HG03432 (cell line): ENCODE measurements around the gene IQSEC1.
A peak's percentile ranks its signal among the peaks of the same experiment; 100 is the strongest.

ENCODE experiments used
- ATAC-seq: cut with Tn5 transposase; IDR thresholded peaks from one replicate; pipeline ENCODE4 v1.9.1; 2021; ENCODE audit warnings: mild to moderate bottlenecking, moderate library complexity; ENCODE audit not compliant: unreplicated experiment

IQSEC1 gene

DNA sequence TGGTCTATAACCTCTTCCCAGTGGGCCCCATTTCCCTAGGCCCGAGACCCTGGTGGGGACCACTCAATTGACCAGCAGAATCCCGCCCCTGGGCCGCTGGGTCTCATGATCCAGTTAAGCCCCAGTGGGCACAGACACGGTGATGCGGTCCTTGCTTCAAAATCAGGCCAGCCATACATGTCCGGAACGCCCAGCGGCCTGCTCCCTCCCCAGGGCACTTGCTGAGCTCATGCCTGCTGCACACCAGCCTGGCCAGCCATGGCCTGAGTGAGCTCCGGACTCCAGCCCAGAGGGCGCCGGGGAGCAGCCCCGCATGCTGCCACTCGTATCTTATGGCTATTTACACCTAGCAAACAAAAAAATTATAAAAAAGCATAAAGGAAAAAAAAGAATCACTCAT lies 34.4 kb upstream of the IQSEC1 start:
- ATAC-seq: no peak

DNA sequence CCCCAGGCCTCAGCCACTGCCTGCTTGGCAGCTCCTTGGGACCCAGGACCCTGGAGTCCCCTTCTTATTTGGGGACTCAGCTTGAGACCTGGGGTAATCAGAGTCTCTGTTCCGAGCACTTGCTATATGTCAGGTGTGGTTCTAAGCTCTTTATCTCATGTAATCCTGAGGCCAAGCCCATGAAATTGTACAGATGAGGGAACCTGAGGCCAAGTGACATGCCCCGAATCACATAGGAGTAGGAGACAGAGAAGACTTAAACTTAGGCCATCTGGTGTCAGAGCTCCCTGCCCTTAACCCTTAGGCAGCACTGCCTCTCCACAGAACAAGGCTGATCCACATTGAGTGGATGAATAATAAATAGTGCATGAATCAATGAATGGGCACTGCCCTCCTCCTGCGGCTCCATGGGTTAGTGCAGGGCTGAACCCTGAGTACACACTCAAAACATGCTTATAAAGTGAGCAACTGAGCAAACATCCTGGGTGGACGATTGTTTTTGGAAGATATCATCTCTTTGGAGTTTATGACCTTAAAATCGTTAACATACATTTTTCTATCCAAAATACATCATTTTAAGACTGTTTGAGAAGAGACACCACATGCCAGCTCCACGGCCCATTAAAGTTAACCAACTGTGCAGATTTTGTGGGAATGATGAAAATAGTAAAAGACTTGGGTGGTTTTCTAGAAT lies 33.2 kb upstream of the IQSEC1 start:
- ATAC-seq: no peak

DNA sequence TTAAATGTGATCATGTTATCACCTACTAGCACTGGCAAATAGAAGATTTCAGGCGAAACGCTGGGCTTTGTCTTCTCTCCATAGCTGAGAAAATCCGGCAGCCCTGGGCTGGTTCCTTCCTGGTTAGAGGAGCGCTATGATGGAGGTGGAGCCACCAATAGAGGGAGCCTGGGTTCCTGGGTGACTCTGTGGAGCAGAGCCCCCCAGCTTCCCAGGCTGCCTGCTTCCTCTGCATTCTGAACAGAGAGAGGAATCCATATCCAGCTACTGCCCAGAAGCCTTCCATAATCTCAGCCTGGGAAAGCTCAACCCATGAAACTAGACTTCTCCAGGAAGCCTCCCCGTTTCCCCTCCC lies 32.6 kb upstream of the IQSEC1 start:
- ATAC-seq: no peak

DNA sequence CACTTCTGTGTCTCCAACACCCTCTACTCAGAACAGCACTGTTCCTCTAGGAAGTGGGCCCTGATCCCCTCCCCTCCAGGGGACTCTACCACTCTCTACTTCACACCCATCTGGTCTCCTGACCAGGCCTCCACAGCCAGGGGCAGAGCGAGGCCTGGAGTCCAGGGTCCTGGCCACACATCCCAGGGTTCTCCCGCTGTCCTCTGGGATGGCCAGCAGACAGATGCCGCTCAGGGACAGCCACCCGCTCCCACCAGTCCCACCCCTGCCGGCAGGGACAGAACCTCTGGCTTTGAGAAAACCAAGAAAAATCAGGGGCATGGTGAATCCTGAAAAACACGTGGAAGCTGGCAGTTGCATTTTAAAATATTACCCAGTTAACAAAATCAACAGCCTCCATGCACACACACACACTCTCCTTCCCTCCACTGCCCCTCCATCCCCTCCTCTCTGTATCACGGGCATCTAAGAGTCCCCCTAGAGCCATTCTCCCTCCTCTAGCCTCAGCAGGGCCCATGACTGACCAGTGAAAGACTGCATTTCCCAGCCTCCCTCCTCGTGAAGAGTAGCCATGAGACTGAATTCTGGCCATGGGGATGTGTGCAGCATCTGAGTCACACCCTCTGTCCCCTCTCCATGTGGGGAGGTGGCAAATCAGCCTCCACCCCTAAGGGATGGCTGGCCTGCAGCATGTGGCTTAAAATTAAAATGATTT lies 32.1 kb upstream of the IQSEC1 start:
- ATAC-seq: no peak

DNA sequence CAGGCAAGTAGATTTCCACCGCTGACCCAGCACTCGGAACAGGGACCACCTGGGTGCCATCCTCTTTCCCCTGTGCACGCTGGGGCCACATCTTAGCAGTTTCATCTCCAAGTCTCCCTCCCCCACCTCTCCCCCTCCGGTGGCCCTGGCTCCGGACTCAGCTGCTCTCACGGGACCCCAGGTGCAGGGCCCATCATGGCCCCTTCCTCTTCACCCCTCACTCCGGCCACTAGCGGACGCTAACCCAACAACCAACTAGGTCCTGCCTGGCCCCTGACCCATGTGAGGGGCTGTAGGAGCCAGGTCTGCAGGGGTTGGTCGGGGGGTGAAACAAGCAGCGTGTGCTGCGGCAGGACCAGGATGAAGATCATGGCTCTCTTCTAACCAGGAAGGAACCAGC lies 31.3 kb upstream of the IQSEC1 start:
- ATAC-seq: no peak

DNA sequence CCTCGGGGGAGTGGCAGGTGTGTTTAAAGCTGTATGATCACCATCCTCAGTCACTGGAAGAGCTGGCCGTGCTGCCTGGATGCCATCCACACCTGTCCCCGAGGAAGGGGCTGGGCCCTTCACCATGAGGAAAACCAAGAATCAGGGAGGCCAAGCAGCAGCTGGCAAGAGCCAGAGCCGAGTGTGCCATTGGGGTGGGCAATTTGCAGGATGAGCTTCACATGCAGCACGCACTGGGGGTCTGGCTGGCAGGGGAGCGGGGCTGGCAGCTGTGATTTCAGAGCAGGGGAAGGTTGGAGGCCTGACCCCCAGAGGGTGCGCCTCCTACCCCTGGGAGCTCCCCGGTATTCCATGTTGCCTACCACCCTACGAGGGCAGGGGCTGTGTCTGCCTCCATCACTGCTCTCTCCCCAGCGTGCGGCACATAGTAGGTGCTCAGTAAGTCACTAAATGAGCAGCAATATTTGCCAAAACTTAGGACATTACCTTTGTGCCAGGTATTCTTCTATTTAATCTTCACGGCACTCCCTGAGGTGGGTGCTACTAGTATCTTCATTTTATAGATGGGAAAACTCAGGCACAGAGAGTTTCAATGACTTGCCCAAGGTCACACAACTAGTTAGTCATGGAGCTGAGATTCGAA lies 30.3 kb upstream of the IQSEC1 start:
- no peak for ATAC-seq

DNA sequence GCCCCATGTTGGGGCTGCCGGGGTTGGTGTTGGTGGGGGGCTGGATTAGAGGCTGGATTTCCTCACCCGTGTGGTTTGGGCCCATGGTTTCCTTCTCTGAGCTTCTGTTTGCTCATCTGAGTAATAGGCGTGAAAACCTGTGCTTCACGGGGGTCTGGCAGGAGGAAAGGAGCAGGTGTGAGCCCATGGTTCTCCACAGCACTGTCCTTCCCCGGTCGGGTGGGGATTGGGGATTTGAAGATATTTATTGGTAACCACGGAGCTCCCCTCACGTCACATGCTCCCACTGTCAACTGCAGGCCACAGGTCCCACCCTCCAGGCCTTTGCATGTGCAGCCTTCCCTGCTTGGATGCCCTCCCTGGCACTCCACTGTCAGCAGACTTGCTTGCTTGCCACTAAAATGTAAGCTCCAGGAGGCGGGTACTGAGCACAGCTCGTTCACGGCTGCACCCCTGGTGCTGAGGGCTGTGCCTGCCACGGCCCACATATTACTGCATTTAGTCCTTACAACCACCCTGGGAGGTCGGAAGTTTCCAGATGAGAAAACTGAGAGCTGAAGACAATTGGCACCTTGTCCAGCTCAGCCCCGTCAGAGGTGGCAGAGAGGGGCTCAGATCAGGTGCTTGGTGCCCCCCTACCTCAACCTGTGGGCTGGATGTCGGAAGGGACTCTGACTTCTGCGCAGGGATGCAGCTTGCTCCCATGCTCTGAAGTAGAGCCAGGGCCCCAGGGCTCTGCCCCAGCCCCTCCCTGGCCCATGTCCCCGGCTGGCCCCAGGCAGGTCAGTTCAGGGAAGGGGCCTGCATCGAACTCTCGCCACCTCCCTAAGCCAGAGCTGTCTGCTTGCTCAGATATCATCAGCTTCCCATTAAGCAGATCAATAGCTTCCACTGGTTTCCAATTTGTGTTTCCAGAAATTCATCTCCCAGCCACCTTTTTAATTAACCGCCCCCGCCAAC lies 29.4 kb upstream of the IQSEC1 start:
- ATAC-seq: no peak

DNA sequence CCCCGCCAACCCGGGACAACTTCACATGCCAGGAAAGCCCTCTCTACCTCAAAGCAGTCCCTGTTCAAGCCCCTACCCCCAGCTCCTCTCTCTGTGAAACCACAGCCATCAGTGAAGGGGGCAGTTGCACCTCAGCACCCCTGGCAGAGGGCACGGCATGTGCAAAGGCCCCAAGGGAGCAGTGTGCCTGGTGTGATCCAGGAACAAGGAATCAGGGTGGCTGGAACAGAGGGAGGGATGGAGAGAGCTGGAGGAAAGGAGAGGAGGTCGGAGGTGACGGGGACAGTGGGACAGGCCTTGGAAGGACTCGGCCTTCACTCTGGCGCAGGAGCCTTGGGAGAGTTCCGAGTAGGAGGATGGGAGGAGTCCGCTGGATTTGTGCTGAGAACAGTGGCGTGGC lies 26.5 kb upstream of the IQSEC1 start:
- no peak for ATAC-seq

DNA sequence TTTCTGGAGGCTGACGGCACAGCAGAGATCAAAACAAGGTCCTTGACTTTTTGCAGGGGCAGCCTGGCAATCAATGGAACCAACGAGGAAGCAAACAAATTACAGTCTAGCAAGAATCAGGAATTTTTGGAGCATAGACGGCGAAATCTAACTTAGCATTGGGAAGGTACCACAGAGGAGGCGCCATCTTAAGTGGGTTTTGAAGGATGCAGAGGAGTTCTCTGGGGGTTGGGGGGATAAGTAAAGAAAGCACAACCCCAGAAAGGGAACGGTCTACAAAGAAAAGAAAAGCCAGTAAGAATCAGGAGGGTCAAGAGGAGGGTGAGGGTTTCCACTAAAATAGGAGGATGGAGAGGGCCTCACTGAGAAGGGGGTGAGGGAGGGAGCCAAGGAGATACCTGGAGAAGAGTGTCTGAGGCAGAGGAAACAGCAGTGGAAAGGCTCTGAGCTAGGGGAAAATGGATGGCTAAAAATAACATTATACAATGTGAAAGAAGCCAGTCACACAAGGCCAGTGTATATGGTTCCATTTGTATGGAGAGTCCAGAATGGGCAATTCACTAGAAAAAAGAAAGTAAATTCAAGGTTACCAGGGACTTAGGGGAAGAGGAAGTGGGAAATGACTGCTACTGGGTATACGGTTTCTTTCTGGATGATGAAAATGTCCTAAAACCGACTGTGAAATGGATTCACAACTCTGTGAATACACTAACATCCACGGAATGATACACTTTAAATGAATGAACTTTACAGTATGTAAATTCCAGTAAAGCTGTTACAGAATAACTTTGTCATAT lies 25.2 kb upstream of the IQSEC1 start:
- no peak for ATAC-seq

DNA sequence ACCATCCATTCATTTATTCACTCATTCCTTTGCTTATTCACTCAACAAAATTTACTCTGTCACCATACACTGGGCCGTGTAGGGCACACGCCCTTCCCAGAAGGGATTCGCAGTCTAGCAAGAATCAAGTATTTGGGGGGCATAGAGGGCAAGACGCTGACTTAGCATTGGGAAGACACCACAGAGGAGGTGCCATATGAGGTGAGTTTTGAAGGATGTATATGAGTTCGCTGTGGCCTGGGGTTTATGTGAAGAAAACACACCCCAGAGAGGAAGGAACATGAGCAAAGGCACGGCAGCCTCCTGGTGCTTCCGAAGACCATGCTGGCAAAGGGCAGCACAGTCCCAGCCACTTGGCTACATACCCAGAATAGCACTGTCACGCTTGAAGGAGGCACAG lies 23.1 kb upstream of the IQSEC1 start:
- ATAC-seq: no peak

DNA sequence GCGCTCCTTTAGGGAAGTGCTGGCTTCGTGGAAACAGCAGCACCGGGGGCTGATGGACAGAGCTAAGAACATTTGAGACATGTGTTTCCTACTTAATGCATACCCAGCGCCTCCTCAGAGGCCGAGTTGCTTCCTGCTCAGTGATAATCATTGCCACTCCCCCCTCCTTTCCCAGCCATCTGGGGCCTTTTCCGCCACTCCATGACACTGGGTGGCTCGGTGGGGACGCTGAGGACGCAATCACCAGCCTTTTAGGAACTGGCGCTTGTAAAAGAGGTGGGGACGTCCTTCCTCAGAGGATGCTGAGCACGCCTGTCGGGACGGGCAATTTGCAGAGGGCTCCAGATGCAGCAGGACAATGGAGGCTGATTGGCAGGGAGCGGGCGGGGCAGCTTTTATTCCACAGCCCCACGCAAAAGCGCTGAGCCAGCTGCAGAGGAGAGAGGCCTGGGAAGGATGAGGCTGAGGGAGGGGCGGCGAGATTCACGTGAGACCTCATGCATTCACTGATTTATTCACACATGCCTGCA lies 22.2 kb upstream of the IQSEC1 start:
- ATAC-seq: no peak

DNA sequence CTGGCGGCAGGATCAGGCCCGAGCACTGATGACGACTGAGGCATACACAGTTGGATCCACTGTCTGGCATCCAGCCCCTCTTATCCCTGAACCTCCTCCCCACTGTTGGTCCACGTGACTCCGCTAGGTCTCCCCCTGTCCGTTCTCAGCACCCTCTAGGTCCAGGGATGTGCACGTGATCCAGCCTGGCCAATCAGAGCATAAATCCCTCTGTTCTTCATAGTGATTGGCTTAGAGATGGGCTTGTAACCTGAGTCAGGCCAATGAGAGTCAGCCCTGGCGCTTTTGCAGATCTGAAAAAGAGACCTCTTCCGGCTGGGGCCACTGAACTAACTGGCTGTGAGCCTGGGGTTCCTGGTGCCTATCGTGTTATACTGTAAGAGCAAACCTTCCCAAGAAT lies 20.5 kb upstream of the IQSEC1 start:
- ATAC-seq: no peak

DNA sequence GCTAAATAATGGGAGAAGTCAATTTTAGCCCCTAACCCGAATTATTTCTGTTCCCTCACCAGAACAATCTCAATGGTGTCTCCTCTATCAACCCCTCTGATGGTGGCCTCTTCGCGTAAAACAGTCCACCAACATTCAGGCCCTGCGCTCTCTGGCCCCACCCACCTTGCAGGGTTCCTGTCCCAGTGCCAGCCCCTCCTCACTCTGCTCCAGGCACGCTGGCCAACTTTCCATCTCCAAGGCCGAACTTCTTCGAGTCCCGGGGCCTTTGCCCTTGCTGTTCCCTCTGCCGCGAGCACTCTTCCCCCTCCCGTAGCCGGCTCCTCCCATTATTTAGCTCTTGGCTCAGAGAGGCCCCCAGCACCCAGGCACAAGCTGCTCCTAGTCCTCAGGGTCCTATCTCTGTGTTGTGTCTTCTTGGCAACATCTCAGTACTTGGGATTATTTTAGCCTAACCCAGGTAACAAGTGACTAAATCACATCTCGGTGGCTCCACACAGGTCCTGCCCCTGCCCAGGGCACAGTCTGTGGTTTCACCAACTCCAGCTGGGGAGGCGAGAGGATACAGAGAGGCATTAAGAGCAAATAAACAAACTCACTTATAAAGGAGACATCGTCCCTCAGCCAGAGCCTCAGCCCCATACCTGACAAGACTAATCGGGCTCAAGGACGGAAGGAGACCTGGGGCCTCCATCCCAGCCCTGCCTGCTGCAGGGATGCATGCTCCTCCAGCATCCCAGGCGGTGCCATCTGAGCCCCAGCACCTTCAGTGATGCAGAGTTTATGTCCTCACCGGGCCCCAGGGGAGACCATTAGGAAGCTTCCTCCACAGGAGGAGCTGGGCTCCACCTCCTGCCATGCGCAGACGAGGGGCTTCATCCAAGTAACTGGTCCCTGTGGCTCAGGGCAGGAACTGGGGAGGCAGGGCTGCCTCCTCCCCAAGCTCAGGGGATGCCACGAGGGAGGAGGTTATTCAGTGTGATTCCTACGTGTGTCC lies 19.7 kb upstream of the IQSEC1 start:
- ATAC-seq: no peak

DNA sequence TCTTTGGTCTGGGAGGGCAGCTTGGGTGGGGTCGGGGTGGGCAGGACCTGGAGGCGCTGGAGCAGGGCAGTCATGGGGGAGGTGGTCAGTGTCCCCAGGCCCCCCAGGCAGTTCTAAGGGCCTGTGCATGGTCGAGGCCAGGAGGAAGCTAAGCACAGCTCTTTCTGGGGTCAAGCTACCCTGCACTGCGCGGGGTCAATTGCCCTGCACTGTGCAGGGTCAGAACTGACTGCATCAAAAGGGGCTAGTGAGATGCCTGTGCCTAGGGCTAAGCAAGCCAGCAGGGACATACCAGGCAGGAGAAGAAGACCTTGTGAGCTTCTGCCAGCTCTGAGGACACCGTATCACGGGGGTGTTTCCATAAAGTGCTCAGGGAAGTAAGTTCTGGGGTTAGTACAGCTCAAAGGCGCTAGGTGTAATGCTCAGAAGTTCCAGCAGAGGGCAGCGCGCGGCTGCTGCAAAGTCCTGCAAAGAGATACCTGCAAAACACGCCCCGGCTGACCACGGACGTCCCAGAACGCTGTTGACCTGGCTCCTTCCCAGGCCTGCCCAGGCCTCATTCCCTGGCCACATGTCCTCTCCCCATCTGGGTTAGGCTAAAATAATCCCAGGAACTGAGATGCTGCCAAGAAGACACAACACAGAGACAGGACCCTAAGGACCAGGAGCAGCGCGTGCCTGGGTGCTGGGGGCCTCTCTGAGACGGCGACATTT lies 18.8 kb upstream of the IQSEC1 start:
- peak; percentile 44 for ATAC-seq

DNA sequence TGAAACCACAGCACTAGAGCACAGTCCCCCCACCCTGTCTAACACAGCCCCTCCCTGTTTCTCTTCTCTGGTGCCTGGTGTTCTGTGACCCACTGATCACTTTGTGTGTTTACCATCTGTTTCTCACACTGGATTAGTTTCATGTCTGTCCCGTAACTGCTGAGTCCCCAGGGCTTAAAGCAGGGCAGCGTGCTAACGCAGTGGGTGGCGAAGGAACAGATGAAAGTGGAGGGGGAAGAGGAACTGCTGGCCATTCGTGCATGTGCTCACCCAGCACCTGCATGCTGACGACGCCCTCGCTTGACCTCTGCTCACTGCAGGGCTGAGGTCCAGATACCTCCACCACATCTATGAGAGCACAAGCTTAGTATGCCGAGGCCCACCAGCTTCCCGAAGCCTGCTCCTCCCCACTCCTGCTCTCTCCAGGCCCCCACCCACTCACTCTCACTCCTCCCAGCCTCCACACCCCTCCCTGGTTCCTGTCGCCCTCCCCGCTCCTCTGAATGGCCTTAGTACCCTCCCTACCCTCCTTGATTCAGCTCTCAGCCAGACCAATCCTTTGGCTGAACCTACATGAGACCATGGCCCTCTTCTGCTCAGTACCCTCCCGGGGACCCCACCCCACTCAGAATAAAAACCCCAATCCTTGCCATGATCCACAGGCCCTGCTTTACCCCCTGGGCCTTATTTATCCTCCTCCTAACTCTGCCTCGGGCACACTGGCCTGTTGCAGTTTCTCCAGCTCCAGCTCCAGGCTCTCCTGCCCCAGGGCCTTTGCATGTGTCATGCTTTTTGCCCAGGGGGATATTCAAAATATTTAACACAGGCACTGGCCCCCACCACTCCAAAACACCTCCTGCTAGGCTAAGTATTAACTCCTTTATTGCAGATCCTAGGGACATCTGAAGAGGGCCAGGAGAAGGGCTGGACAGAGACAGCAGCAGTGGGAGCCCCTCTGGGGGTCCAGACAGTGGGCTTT lies 15.1 kb upstream of the IQSEC1 start:
- peak; percentile 62 for ATAC-seq

DNA sequence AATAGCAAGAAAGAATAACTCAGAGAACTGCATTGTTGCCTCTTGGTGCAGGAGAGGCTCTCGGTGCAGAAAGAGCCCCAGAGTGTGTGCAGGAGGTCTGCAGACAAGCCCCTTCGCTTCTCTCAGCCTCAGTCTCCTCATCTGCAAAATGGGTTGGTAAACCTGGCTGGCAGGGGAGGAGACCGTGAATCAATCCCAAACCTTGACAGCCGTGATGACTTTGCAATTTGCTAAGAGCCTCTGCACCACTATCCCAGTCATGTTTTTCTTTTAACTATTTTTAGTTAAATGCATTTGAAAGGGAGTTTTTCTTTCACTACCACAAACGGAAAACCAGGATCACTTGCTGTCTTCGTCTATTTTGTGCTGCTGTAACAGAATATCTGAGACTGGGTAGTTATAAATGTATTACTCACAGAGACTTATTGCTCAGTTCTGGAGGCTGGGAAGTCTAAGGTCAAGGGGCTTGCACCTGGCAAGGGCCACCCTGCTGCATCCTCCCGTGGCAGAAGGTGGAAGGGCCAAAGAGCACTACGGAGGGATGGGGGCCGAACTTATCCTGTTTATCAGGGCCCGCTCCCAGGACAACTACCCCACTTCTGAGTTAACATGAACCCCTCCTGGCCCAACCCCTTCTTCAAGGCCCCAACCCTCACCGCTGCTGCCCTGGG lies 14.2 kb upstream of the IQSEC1 start:
- ATAC-seq: no peak
